OCI-LY1 (cell line): ENCODE measurements around the gene ELF4.

Experiments
- EZH2 ChIP-seq: fragments of 200-600 bp; sonication (generic), shearing (Covaris generic); IDR thresholded peaks from 2 replicates; pipeline ENCODE4 v1.8.0; 2017; ENCODE audit warnings: borderline replicate concordance, mixed run types, mild to moderate bottlenecking, antibody characterized with exemption, low read length, moderate library complexity, mixed read lengths
- TF ChIP-seq, protein P1 (sequence below): fragments of 200-600 bp; sonication (generic), shearing (Covaris generic); IDR thresholded peaks from 2 replicates; pipeline ENCODE4 v1.5.1; 2017; ENCODE audit warnings: mild to moderate bottlenecking, antibody characterized with exemption, low read length, moderate library complexity, mixed read lengths

DNA sequence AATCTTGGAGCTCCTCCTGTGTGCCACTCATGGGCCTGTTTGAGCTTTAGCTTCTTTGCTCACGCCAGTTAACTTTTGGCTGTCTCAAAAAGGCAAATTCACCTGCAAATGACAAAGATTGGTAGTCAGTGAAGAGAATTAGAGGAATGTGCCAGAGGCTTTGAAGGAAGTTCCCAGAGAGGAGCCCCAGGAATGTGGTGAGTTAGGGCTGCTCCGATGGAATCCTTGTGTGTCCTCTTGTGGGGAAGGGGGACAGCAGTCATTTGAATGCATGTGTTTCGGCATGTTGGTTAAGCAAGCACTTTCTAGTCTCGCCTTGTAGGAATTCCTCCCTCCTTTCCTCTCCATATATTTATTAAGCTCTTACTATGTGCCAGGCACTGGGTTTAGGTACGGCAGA is 62.9 kb downstream of the ELF4 start:
- TF ChIP-seq, protein P1, sequence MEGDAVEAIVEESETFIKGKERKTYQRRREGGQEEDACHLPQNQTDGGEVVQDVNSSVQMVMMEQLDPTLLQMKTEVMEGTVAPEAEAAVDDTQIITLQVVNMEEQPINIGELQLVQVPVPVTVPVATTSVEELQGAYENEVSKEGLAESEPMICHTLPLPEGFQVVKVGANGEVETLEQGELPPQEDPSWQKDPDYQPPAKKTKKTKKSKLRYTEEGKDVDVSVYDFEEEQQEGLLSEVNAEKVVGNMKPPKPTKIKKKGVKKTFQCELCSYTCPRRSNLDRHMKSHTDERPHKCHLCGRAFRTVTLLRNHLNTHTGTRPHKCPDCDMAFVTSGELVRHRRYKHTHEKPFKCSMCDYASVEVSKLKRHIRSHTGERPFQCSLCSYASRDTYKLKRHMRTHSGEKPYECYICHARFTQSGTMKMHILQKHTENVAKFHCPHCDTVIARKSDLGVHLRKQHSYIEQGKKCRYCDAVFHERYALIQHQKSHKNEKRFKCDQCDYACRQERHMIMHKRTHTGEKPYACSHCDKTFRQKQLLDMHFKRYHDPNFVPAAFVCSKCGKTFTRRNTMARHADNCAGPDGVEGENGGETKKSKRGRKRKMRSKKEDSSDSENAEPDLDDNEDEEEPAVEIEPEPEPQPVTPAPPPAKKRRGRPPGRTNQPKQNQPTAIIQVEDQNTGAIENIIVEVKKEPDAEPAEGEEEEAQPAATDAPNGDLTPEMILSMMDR, result no peak
- TF ChIP-seq EZH2, result no peak
